Measurements from ENCODE around the gene FSHR. TPM values are rescaled to one million over a fixed set of nuclear protein-coding genes. Genes with fewer than 3 reads are reported as not detected.

The FSHR gene
- total RNA-seq, 3 donors from 2014 or later = not detected

DNA sequence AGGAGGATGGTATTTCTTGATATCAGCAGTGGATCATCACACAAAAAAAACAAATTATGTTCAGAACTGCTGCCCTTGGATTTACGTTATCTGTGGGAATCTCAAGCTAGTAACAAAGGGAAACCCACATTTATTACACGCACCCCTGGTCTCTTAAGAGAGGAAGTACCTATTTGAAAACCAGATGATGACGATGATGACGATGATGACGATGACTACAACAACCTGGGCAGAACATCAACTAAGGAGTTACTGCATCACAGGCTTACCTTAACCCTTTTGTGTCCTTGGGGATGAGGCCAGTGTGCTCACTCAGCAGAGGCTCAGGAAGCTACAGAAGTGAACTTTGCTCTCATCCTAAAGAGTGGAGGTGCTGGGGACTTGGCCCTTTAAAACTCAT lies 169.4 kb downstream of the FSHR start:
- H3K36me3 Mint-ChIP-seq (ENCODE audit: insufficient read depth) = no peaks in the 10 kb centered on the region
- H3K27me3 Mint-ChIP-seq (ENCODE audit: low read depth) = no peaks in the 10 kb centered on the region
- no peaks in the 10 kb centered on the region for H3K4me1 Mint-ChIP-seq (ENCODE audit: low read depth)

DNA sequence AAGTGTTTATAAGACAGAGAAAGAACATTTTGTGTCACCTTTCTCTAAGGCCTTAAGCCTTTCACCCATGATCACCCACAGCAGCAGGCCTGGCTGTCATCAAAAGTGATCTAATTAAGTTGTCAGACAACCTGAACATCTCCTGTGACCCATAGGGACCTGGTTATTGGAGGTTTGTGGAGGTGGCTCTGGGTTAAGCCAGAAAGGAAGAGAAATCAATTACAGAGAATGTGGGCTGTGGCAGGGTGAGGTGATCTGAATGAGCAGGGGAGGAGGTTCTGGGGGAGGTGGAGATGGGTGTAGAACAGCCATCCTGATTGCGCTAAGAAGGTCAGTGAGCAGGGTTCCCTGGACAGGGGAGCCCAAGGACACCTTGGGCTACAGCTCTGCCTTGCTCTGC lies 170.8 kb downstream of the FSHR start:
- H3K27me3 Mint-ChIP-seq (ENCODE audit: low read depth) = no peaks in the 10 kb centered on the region
- H3K4me1 Mint-ChIP-seq (ENCODE audit: low read depth) = no peaks in the 10 kb centered on the region
- ATAC-seq = no peak
- no peak for DNase-seq
- H3K36me3 Mint-ChIP-seq (ENCODE audit: insufficient read depth) = no peaks in the 10 kb centered on the region
- H3K9me3 Mint-ChIP-seq = no peaks in the 10 kb centered on the region
- no peak overlapping the region for H3K4me3 Mint-ChIP-seq

More for the DNA sequence above, 169.4 kb downstream of the FSHR start:
- DNase-seq (no peak), ATAC-seq (no peak)
- no peaks in the 10 kb centered on the region for H3K9me3 Mint-ChIP-seq
- no peak overlapping the region for H3K4me3 Mint-ChIP-seq

DNA sequence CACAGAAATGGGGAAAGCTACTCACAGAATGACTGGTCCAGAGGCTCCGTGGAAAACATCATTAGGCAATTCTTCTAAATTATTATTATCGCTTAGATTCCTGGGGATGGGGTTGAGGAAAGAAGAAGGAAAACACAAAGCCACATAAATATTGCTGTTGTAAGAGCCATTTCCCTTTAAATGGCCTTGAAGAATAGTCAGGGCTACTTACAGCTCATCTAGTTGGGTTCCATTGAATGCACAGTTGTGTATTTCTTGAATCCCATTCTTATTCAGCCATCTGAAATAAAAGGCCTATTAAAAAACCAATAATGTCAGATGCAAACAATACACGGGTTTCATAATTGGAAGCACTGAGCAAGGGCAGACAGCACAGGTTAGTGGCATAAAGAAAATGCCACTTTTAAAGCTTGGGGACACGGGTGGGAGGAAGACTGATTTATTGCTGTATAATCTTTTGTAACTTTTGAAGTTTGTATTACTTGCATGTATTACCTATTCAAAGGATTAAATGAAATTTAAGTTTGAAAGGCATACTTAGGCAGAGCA lies 171.4 kb downstream of the FSHR start:
- Mint-ChIP-seq H3K4me1 (ENCODE audit: low read depth) (no peaks in the 10 kb centered on the region), H3K36me3 (ENCODE audit: insufficient read depth) (no peaks in the 10 kb centered on the region), H3K27me3 (ENCODE audit: low read depth) (no peaks in the 10 kb centered on the region), H3K4me3 (no peak overlapping the region), H3K9me3 (no peaks in the 10 kb centered on the region)
- no peak for DNase-seq
- ATAC-seq = no peak

DNA sequence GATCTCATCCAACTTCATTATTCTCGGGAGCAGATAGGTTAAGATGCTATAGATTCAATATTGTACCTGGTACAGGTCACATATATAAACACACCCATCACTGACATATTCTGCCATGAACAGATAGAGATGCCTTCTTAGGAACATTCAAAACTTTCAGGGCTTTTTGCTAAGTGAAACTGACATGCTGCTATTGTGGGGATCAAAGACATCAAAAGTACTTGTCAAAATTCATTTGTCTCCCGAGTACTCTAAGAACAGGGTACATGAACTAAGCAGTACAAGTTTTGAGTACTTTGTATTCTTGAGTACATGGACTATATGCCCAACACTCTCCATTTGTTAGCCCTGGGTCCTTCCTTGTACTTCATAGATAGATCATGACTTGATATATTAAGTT lies 173.5 kb downstream of the FSHR start:
- no peak for ATAC-seq
- Mint-ChIP-seq H3K4me1 (ENCODE audit: low read depth) (no peaks in the 10 kb centered on the region), H3K4me3 (no peak overlapping the region), H3K27me3 (ENCODE audit: low read depth) (no peaks in the 10 kb centered on the region), H3K36me3 (ENCODE audit: insufficient read depth) (no peaks in the 10 kb centered on the region), H3K9me3 (no peaks in the 10 kb centered on the region)
- no peak for DNase-seq

DNA sequence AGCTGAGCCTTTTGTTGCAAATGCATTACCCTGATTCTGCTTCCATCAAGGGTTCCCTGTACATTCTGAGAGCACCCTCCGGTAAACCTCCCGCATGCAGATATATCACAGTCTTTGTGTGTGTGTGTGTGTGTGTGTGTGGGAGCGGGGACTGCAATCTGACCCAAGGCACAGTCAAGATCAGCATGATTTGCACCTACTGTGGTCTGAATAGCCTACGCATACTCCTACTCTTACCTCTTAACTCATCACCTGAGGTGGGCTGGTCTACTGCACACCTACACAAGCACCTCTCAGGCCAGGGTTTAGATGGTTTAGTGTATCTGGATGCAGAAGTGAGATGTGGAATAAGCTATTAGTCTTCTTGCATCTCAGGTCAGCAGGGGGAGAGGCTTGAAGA lies 174.6 kb downstream of the FSHR start:
- Mint-ChIP-seq H3K4me3 (no peak overlapping the region), H3K4me1 (ENCODE audit: low read depth) (no peaks in the 10 kb centered on the region), H3K27me3 (ENCODE audit: low read depth) (no peaks in the 10 kb centered on the region), H3K36me3 (ENCODE audit: insufficient read depth) (no peaks in the 10 kb centered on the region), H3K9me3 (no peaks in the 10 kb centered on the region)
- DNase-seq (no peak), ATAC-seq (no peak)

DNA sequence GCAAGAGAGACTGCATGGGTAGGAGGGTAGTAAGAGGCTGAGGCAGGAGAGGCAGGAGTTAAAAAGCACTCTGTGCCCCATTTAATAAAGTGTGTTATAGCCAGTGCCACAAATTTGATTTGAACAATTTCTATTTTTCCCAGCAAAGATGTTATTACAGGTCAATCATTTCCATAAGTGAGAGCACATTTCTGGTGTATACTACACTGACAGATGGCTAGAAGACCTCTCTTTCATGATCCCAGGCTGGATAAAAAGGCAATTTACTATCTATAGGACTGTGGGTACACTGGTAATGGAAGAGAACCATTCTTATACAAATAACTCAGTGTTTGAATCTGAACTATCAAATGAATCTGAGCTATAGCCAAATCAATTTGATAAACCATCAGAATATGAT lies 176.2 kb downstream of the FSHR start:
- Mint-ChIP-seq H3K4me3 (no peak overlapping the region), H3K36me3 (ENCODE audit: insufficient read depth) (no peaks in the 10 kb centered on the region), H3K4me1 (ENCODE audit: low read depth) (no peaks in the 10 kb centered on the region)

DNA sequence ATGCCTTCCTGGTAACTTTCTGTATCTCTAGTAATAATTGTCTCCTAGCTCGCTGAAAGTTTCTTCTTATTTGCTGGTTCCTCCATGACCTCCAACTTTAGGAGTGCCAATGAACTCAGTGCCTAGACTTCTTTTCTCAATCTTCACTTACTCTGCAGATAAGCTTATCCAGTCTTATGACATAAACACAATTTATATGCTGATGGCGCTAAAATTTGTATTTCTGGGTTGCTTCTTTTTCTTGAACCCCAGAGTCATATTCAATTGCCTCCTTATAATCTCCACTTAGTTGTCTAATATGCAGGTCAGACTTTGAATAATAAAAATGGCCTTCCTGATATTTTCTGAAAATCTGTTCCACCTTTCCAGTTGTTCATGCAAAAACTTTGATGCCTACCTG lies 182.5 kb downstream of the FSHR start:
- no peaks in the 10 kb centered on the region for H3K4me1 Mint-ChIP-seq (ENCODE audit: low read depth)
- no peak for DNase-seq
- no peaks in the 10 kb centered on the region for H3K36me3 Mint-ChIP-seq (ENCODE audit: insufficient read depth)

More for the DNA sequence above, 176.2 kb downstream of the FSHR start:
- DNase-seq = no peak
- ATAC-seq = no peak
- H3K27me3 Mint-ChIP-seq (ENCODE audit: low read depth) = no peaks in the 10 kb centered on the region
- no peaks in the 10 kb centered on the region for H3K9me3 Mint-ChIP-seq

DNA sequence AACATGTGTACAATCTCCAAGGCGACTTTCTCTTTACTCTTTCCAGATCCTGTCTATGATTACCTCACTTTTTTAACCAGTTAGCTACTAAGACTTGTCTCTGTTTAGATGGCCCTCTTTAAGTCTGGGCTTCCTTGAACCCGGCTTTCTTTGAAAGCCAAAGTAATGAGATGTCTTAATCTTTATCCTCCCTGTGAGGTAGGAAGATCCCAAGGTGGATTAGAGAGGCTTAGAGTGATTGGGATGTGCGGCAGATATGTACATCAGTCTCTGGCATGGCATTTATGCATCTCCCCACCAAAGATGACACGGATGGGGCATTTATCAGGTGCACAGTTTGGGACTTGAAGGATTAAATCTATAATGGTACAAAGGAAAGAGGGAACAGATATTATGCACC lies 186.3 kb downstream of the FSHR start:
- H3K4me3 Mint-ChIP-seq = no peak overlapping the region
- no peaks in the 10 kb centered on the region for H3K36me3 Mint-ChIP-seq (ENCODE audit: insufficient read depth)
- no peaks in the 10 kb centered on the region for H3K27me3 Mint-ChIP-seq (ENCODE audit: low read depth)
- no peak for DNase-seq
- H3K9me3 Mint-ChIP-seq = no peaks in the 10 kb centered on the region
- no peak for ATAC-seq
- H3K4me1 Mint-ChIP-seq (ENCODE audit: low read depth) = no peaks in the 10 kb centered on the region

More for the DNA sequence above, 182.5 kb downstream of the FSHR start:
- Mint-ChIP-seq H3K4me3 (no peak overlapping the region), H3K9me3 (no peaks in the 10 kb centered on the region), H3K27me3 (ENCODE audit: low read depth) (no peaks in the 10 kb centered on the region)
- no peak for ATAC-seq

DNA sequence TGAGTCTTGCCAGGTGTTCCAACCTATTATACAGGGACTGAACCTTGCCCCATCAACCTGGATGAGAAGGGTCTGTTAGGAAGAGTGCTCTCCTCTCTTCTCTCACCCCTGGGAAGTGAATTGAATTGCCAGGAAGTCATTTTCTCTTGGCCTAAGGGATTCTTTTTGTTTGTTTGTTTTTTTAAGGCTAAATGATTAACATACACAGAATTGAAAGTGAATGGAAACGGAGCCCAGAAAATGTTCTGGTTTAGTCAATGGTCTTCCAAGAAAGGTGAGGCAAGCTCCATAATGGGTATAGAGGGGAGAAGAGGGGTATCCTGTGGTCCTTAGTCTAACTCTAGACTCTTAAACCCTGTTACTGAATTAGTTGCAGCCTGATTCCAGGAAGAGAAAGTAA lies 189.1 kb downstream of the FSHR start:
- ATAC-seq (no peak), DNase-seq (no peak)
- Mint-ChIP-seq H3K9me3 (no peaks in the 10 kb centered on the region), H3K36me3 (ENCODE audit: insufficient read depth) (no peaks in the 10 kb centered on the region), H3K4me3 (no peak overlapping the region), H3K4me1 (ENCODE audit: low read depth) (no peaks in the 10 kb centered on the region), H3K27me3 (ENCODE audit: low read depth) (no peaks in the 10 kb centered on the region)

DNA sequence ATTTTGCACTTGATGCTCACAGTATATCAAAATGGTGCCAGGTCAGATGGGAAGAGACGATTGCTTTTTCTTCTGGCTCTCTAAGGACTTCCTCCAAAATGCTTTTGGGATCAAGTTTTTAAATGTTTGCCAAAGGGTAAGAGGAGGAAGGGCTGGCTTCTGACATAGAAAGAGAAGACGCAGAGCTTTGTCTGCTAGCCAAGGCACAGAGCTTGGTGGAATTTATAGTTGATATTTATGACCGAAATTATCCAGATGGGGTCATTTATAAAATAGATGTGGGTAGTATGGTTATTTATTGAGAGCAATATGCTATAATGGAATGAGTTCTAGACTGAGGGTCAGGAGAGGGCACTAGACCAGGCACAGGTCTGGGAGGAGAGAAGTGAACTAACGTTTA lies 193.3 kb downstream of the FSHR start:
- Mint-ChIP-seq H3K4me3 (no peak overlapping the region), H3K27me3 (ENCODE audit: low read depth) (peaks cover 3% of the 10 kb centered on the region), H3K4me1 (ENCODE audit: low read depth) (no peaks in the 10 kb centered on the region), H3K36me3 (ENCODE audit: insufficient read depth) (no peaks in the 10 kb centered on the region), H3K9me3 (no peaks in the 10 kb centered on the region)
- DNase-seq (no peak), ATAC-seq (no peak)

DNA sequence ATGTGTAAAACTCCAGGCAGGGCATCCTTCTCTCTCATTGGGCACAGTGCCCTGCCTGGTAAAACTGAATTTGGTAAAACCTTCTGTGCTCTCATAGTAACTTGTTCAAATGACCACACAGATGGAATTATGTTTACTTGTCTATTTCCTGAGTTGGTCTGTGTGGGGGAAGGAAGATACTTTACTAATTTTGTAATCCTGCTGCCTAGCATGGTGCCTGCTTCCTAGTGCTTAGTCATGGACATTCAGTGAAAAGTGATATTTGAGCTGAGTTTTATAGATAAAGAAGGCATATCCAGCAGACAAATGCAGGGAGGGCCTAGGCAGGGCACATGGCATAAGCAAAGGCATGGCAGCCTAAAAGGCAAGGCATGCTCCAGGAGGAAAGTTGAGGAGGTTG lies 199.4 kb downstream of the FSHR start:
- Mint-ChIP-seq H3K36me3 (ENCODE audit: insufficient read depth) (no peaks in the 10 kb centered on the region), H3K4me1 (ENCODE audit: low read depth) (no peaks in the 10 kb centered on the region), H3K9me3 (no peaks in the 10 kb centered on the region), H3K27me3 (ENCODE audit: low read depth) (peaks cover 5% of the 10 kb centered on the region), H3K4me3 (no peak overlapping the region)
- no peak for DNase-seq
- ATAC-seq = no peak

DNA sequence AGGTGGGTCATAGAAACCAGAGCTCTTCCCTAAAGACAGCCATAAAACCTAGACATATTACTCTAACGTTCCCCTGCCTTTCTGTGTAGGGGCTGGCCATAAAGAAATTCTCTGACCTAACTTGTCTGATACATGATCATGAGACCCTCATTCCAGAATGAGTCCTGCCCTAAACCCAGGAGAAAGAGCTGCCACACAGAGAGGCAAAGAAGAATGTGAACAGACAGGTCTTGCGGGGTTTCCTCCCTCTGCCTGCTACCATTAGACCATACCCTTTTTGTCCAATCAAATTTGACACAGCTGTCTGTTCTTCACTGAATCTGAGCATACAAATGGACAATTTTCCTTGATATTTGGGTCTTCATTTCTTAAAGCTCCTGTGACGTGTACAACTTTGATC lies 200.0 kb downstream of the FSHR start:
- Mint-ChIP-seq H3K4me3 (no peak overlapping the region), H3K36me3 (ENCODE audit: insufficient read depth) (no peaks in the 10 kb centered on the region), H3K4me1 (ENCODE audit: low read depth) (no peaks in the 10 kb centered on the region), H3K27me3 (ENCODE audit: low read depth) (peaks cover 5% of the 10 kb centered on the region), H3K9me3 (no peaks in the 10 kb centered on the region)
- DNase-seq (no peak), ATAC-seq (no peak)

DNA sequence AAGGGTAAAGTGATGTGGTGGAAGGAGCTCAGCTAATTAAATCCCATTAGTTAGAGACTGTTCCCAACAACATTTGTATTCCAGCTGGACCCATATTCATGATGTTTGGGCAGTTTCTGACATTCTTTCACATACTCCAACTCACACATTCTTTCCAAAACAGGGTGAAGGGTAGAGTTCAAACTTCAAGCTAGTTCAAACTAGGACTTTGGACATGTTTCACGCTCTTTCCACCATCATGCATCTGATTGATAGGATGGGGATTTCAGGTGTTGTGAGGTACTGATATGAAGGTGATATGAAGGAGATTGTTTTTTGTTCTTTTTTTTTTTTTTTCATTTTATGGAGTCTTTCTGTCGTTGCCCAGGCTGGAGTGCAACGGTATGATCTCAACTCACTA lies 201.7 kb downstream of the FSHR start:
- DNase-seq (no peak), ATAC-seq (no peak)
- Mint-ChIP-seq H3K9me3 (no peaks in the 10 kb centered on the region), H3K27me3 (ENCODE audit: low read depth) (peaks cover 10% of the 10 kb centered on the region), H3K4me1 (ENCODE audit: low read depth) (no peaks in the 10 kb centered on the region), H3K36me3 (ENCODE audit: insufficient read depth) (no peaks in the 10 kb centered on the region), H3K4me3 (no peak overlapping the region)

DNA sequence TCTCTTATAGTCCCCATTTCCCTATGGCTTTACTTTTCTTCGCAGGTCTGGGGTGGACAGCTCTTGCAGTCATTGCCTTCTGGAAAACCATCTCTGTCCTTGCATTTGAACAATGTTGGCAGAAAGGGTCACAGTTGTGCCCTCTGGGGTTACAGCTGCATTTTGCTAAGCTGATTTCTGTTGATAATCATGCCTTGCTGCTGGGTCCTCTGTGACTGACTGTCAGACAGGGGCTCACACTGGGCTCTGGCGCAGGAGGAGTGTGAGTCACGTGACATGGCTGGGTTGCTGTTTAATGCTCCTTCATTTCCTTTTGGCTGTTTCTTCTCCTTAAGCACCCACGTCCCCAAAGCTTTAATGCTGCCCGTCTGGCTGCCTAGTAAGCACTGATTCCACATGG lies 202.2 kb downstream of the FSHR start:
- DNase-seq (no peak), ATAC-seq (no peak)
- Mint-ChIP-seq H3K9me3 (no peaks in the 10 kb centered on the region), H3K4me1 (ENCODE audit: low read depth) (no peaks in the 10 kb centered on the region), H3K36me3 (ENCODE audit: insufficient read depth) (no peaks in the 10 kb centered on the region), H3K27me3 (ENCODE audit: low read depth) (peaks cover 7% of the 10 kb centered on the region), H3K4me3 (no peak overlapping the region)

DNA sequence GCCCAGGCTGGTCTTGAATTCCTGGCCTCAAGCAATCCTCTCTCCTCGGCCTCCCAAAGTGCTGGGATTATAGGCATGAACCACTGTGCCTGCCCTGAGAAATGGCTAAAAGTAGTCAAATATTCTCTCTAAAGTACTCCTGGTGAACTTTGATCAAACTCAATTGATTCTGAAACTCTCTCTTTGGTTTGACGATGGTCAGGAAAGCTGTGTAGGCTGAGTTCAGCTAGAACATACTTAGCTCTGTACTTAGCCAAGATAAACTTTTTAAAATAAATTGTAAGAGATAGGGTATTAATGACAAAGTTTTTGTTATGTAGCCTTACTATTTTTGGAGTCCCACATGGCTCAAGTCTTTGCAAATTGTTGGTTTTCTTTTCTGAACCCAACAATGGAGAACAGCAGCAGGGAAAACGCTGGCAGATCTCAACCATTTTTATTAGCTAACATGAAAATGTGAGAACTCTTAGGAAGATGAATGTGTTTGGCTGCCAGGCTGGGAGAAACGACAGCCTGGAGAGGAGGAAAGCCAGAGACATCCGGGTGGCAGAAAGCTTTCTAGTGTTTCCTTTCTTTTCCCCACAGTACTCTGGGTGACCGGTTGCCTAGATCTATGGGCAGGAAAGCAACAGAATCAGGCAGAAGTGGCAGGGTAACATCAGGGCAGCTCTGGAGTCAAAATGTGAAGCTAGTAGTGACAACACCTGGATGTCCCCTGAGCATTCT lies 205.8 kb downstream of the FSHR start:
- Mint-ChIP-seq H3K9me3 (no peaks in the 10 kb centered on the region), H3K4me3 (no peak overlapping the region), H3K27me3 (ENCODE audit: low read depth) (peaks cover 10% of the 10 kb centered on the region), H3K36me3 (ENCODE audit: insufficient read depth) (no peaks in the 10 kb centered on the region), H3K4me1 (ENCODE audit: low read depth) (peaks cover 1% of the 10 kb centered on the region)
- DNase-seq (no peak), ATAC-seq (no peak)

Data from activated T-cell treated with anti-CD3 and anti-CD28 coated beads, Interleukin-2, amount 50 U/mL, for 4 hours (primary cell).